NT2/D1 (cell line): Measurements from ENCODE around the gene DTD1.

Experiments
- SUZ12 ChIP-seq: IDR thresholded peaks from 2 replicates; pipeline ENCODE4 v1.6.1; 2011; ENCODE audit not compliant: insufficient read length, insufficient read depth; ENCODE audit errors: extremely low read depth
- ZNF274 ChIP-seq: IDR thresholded peaks from 2 replicates; pipeline ENCODE4 v1.6.1; 2011; ENCODE audit warnings: mild to moderate bottlenecking, low read depth, low read length

GRCh38 chr20:18743665-18744440 is 156.0 kb downstream of the DTD1 start:
- TF ChIP-seq ZNF274, result no peak
- TF ChIP-seq SUZ12, result no peak
